ENCODE measurements around the gene LMNTD1.

DNA sequence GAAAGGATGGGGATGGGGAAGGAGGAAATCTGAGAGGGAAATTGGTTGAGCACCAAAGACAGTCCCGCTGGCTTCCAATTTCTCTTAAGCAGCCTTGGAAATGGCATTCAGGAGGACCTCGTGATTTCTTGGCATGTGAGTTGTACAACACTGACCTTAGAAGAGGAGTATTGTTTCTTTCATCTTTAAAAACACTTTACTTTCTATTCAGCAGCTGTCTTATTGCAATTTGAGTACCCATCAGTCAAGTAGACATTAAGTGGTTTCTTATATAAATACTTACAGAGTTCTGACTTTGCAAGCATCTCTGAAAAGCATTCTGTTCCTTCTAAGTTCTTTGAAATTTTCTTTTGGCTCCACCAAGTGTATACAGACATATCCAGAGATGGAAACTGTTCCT, 83.2 kb downstream of the LMNTD1 start:
- TF ChIP-seq EP300 (IDR thresholded peaks at IDR 0.05), result no peak
- TF ChIP-seq, protein P1, sequence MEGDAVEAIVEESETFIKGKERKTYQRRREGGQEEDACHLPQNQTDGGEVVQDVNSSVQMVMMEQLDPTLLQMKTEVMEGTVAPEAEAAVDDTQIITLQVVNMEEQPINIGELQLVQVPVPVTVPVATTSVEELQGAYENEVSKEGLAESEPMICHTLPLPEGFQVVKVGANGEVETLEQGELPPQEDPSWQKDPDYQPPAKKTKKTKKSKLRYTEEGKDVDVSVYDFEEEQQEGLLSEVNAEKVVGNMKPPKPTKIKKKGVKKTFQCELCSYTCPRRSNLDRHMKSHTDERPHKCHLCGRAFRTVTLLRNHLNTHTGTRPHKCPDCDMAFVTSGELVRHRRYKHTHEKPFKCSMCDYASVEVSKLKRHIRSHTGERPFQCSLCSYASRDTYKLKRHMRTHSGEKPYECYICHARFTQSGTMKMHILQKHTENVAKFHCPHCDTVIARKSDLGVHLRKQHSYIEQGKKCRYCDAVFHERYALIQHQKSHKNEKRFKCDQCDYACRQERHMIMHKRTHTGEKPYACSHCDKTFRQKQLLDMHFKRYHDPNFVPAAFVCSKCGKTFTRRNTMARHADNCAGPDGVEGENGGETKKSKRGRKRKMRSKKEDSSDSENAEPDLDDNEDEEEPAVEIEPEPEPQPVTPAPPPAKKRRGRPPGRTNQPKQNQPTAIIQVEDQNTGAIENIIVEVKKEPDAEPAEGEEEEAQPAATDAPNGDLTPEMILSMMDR (IDR thresholded peaks at IDR 0.05), result no peak
